NK-92 (cell line): ENCODE data around the gene ADAMTS15.
"Not testable (repeated sequence)": the region's sequence is repeated elsewhere in the genome, so short reads cannot be mapped to it uniquely, and the experiment has no call there.

Source experiments
- DNase-seq: peaks from one replicate; lab custom pipeline; 2025; ENCODE audit not compliant: unreplicated experiment; lab: John Stamatoyannopoulos, UW

The ADAMTS15 gene

DNA sequence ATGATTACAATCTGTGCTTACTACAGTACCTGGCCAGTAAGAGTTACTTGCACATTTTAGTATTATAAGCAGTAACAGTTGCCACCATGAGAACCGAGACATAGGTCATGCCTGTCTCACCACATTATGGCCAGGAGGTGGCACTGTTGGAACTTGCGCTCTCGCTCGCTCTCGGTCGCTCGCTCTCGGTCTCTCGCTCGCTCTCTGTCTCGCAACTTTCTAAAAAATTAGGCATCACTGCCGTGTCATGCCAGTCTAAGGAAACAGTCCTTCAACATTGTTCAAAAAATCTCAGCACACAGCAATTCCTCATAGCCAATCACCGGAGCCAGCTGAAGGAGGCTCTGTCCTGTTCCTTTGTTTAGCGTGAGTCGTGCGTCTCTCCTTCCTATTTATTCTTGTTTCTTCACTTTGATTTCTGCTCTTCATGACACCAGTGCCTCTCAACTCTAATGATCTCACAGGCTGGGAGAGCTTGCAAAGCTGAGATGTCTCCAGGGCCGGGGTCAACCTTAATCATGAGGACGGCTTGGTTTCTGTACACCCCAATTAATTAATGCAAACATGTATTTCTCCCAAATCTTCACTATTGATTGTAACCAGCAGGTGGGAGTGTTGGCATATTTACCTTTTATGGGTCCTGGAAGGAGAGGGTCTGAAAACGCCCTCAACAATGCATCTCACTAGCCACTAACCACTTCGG is 13.8 kb upstream of the ADAMTS15 start:
- no peak for DNase-seq

DNA sequence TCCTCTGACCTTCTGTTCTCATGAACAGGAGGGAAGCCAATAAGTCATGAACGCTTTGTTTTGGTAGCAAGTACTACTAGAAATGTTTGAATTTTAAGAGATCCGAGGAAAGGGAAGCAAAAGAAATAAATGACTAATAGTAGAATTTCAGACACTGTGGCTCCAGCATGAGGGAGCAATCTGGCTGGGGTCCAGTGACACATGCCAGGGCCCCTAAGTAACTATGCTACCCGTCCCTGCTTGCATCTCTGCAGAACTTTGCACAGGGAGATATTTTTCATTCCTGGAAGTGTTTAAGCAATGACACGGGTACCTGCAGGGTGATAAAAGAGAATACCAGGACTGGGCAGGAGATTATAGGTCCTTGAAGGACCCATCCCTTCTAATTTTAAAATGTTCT is 12.8 kb upstream of the ADAMTS15 start:
- no peak for DNase-seq

DNA sequence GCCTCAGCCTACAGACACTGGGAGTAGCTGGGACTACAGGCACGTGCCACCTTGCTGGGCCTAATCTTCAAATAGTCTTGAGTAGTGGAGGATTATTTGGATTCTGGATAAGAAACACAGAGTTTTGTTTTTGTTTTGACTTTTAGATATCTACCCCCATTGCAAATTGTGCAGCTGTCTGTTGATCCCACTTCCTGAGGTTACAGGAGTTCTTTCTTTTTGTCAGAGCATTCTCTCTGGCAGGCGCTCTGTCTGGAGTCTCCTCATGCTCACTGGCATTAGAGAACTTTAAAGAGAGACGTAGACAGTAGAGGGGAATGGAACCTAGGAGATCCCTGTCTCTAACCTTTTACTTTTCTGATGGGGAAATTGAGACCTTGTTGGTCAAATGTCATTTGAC is 12.3 kb upstream of the ADAMTS15 start:
- DNase-seq: no peak

DNA sequence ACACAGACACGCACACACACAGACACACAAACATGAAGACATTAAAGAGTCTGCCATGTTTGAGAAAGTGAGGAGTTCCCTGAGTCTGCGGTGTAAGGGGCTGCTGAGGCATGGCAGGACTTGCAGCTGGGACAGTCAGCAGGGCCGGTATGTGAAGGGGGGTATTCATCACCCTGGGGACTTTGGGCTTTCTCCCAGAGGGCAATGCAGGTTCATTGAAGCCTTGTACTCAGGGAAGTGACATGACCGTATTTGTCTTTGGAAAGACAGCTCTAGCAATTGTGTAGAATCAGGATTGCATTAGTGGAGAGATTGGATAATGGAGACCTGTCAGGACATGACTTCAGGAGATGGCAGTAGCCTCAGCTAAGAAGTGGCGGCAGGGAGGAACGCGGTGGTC is 10.6 kb upstream of the ADAMTS15 start:
- no peak for DNase-seq

DNA sequence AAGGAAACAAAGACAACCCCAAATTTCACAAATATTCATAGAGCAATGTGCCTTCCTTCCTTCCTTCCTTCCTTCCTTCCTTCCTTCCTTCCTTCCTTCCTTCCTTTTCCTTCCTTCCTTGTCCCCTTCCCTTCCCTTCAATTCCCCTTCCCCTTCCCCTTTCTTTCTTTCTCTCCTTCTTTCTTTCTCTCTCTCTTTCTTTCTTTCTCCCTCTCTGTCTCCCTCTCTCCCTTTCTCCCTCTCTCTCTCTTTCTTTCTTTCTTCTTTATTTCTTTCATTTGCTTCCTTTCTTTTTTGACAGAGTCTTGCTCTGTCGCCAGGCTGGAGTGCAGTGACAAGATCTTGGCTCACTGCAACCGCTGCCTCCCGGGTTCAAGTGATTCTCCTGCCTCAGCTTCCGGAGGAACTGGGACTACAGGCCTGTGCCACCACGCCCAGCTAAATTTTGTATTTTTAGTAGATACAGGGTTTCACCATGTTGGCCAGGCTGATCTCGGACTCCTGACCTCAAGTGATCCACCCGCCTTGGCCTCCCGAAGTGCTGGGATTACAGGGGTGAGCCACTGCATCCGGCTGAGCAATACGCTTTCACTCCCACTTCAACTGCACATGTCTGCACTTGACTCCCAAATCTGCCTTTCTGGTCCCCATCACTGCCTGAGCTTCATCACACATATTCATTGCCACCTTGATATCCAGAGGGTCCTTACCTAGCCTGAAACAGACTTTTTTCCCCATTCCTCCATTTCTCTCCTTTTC is 9.9 kb upstream of the ADAMTS15 start:
- DNase-seq: not testable (repeated sequence)

DNA sequence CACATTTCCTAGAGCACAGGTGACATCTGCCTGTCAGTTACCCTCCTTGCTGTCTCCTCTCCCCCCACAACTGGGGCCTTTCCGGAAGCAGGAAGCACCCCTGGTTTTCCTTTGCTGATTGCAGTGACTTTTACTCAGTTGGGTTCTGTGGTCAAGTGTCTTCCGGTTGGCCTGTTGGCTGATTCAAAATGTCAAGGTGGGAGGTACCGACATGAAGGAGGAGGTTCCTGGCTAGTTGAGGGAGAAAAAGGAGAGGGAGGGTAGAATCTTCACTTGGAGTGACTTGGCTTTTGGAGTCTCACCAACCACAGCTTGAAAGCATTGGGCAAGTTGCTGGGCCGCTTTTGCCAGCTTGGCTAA is 9.3 kb upstream of the ADAMTS15 start:
- DNase-seq: no peak

DNA sequence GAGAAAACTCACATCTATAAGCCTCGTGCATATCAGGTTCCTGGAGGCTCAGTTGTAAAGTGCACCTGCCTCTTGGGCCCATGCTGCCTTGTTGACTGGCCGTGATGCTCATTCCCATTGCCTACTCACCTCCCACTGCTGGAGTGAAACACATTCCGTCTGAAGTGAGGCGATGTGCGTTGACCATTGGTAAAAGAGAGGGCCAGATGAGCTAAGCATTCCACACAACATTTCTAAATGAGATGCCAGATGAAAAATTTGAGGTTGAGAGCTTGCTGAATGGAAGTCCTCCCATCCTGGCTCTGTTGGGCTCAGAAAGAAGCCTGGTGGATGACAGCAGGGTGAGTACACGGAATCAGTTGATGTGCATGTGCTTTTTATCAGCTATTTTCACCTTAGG is 8.6 kb upstream of the ADAMTS15 start:
- no peak for DNase-seq

DNA sequence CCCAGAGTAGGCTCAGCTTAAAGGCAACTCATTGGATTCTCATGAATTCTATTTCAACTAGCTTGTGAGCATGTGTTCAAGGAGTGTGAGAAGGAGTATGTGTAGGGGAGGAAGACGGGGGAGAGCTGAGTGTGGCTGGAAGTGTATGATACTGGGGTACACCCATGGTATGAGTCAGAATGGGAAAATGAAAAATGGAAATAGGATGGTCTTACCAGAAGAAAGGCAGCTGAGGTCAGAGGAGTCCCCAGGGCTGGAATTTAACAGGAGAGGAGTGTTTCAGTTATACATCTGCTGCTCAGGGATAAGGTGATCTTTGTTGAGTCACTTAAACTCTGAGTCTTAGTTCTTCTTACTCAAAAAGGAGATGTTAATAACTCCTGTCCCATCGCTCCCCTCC is 6.7 kb upstream of the ADAMTS15 start:
- DNase-seq: no peak

DNA sequence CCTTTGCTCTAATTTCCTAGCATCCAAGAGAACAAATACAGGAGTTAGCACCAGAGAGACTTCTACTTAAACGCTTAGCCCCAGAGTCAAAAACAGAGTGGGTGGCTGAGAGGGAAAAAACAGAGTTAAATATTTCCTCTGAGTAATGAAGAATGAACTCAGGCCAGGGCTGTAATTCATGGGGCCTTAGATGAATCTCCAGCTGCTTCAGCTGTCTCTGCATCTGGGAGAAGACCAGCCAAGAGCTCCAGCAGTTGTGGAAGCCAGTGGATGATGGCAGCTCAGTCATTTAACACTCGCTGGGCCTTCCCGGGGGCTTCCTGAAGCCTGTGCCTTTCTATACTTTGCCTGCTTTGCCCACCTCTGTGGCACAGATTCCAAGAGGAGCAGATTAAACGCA is 5.7 kb upstream of the ADAMTS15 start:
- DNase-seq: no peak

DNA sequence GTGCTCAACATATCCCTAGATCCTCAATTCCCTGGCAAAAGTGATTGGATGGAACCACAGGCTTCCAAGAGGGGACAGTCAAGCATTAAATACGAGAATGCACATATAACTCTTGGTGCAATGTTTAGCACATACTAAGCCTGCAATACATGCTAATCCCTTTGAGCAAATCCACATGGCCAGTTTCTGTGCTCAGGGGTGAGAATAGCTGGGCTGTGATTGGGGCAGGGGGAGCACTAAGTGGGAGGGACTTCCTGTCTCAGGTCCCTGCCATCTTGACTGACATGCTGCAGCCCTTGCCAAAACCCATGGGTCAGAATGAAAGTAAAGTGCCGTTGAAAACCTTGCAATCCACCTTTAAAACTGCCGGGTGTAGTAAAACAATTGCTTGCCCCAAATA is 2.7 kb upstream of the ADAMTS15 start:
- DNase-seq: no peak

DNA sequence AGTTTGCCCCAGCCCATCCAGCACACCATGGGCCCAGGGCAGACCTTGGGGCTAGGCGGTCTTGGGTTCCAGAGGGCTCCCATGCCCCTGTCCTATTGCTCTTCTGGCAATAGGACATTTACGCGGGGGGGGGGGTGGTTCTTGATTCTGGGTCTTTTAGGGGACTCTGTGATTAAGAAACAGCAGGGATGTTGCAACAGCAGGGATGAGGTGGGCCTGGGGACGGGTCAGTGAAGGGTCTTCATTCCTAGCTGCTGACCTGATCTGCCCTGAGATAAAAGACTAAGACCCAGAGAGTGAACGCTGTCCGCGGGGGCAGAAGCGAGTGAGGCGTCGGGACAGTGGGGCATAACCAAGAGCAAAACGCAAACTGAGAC is 418 bp upstream of the ADAMTS15 start:
- DNase-seq: no peak

DNA sequence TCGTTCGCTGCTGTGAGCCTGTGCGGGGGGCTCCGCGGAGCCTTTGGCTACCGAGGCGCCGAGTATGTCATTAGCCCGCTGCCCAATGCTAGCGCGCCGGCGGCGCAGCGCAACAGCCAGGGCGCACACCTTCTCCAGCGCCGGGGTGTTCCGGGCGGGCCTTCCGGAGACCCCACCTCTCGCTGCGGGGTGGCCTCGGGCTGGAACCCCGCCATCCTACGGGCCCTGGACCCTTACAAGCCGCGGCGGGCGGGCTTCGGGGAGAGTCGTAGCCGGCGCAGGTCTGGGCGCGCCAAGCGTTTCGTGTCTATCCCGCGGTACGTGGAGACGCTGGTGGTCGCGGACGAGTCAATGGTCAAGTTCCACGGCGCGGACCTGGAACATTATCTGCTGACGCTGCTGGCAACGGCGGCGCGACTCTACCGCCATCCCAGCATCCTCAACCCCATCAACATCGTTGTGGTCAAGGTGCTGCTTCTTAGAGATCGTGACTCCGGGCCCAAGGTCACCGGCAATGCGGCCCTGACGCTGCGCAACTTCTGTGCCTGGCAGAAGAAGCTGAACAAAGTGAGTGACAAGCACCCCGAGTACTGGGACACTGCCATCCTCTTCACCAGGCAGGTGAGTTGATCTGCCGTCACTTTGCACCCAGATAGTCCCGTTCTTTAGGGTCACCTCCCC is 1.0 kb downstream of the ADAMTS15 start:
- DNase-seq: no peak

DNA sequence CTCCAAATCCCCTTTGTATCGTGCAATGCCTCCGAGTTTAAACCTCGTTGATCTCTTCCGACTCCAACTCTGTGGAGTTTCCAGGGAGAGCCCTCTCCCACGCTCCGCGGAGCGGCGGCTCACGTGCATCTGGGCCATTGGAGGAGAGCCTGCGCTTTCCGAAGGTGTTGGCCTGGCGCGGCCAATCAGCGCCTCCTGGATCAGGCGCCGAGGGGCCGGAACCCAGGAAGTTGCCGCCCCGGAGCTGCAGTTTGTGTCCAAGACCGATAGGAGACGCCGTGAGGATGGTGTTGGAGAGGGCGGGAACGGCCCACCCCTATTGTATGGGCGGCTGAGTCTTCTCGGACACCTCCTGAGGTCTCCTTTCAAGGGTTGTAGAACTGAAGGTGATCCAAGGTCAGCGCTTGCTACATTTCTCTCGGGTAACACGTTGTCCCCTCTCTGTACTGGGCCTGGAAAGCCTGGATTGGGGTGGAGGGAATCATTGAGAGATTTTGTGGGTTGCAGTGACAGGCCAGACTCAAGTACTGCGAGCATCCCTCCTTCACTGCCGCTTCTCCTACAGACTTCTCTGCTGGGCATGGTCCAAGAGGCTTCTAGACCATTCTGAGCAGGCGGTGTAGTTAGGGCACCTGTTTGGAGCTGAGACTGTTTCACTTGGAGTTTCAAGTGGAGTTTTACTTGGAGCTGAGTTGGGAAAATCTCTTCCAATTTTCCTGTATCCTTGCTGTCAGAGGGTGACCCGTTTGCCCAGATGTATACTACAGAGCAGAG is 1.7 kb downstream of the ADAMTS15 start:
- no peak for DNase-seq

DNA sequence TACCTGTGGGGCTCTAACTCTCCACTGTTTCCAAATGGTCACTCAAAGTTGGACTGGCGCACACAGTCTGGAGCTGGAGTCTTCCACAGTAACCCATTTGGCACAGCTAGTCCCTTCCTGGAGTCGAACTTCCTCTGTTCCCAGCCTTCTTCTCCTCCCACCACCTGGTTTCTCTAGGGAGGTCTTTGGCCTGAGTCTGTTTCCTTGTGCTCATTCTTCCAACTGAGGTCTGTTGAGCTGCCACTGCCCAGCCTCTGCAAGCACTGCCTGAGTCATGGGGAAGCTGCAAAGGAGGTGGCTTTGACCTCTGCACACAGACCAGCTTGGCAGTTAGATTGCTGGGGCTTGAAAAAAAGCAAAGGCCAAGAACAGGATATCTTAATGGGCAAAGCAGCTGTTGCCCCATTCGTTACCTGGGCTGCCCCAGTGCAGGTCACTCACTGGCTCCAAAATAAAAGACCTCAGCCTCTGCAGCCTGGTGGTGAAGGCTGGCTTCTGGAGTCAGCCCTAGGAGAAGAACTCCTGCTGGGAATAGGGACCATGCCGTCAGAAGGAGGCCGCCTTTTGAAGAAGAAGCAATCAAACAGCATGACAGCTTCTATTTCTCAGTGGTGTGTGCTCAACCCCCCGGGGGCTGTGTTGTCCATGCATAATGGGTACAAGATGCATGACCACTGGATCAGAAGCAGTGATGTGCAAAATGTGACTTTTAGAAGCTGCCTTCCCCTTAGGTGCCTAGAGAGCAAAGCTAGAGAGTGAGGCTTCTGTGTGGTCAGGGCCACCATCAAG is 3.0 kb downstream of the ADAMTS15 start:
- DNase-seq: no peak

DNA sequence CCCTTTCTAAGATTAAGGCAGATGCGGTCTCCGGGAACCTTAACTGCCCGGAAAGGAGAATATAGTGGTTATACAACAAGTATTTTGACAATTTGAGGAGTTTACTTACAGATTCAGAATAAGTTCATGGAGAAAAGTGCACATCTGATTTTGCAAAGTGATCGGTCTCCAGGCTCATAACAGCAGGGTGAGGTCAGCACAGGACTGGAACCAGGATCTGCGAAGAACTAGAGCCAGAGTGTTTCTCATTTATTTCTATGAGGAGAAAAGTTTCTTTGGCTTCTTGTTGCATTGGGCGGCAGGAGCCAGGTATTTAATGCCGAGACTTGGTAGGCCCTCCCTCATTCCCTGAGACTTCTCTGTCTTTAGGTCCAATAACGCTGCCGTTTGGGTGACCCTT is 3.7 kb downstream of the ADAMTS15 start:
- no peak for DNase-seq

DNA sequence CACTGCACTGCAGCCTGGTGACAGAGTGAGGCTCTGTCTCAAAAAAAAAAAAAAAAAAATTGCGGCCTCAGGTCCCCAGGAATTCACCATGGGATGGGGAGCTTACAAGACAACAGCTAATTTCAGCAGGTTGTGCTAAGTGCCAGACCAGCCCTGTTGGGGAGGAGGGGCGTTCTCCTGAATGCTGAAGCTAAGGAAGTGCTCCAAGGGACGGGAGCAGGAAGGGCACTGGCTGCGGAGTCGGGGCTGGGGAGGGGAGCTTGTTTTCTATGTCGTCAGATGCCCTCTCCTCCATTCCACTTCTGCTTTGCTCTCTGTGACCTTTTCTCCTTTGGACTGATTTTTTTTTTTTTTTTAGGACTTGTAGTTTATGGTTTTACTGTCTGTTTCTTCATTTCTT is 4.5 kb downstream of the ADAMTS15 start:
- no peak for DNase-seq

DNA sequence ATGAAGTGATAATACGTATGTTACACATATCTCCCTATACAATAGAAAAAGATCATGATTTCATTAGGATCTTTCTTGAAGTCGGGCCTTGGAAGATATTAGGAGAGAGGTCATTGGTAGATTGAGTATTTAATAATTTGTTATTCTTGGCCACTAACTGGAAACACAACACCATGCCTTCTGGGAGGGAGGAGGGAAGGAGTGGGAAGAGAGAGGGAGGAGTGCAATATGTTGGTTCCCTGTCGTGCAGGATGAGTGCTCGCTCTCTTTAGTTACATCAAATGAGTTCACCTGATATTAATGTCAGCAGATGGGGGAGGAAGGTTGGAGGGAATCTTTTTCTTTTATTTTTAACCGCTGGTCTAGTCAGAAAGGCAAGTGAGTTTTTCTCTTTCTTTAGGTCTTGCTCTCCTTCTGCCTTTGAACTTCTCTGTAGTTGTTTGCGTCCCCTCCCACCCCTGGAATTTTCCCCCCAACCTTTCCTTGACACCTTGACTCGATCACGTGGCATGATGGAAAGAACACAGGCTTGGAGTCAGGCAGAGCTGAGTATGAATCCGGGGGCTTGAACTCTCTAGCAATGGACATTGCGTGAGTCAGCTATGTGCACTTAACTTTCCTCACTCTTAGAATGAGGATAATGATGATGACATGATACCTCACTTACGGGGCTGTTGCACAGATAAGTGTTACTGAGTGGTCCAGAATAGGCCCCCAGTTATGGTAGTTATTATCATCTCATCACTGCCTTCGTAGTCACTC is 6.2 kb downstream of the ADAMTS15 start:
- no peak for DNase-seq

DNA sequence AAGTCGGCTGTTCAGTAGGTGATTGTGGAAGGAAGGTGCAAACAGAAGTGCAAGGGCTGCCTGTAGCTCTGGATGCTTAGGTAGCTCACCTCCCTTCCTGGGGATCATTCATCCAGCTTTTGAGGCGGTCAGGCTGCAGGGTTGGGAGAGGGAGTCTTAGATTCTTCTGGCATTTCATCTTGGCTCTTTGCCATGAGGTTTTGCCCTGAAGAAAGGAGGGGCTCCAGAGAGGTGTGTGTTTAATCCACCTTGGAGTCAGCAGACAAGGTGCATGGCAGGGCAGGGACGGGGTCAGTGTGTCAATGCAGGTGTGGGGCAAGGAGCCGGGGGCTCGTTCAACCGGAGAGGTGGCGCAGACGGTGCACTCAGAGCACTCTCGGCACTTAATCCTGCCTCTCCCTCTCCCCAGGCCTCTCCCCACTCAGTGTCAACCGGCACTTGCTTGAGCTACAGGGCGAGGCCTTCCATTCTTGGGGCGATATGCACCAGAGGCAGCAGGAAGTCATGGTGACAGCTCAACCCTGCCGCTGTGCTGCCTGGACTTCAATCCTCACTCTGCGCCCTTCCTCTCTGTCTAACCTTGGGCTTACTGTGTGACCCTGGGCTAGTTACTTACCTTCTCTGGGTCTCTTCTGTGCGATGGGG is 7.2 kb downstream of the ADAMTS15 start:
- DNase-seq: no peak

DNA sequence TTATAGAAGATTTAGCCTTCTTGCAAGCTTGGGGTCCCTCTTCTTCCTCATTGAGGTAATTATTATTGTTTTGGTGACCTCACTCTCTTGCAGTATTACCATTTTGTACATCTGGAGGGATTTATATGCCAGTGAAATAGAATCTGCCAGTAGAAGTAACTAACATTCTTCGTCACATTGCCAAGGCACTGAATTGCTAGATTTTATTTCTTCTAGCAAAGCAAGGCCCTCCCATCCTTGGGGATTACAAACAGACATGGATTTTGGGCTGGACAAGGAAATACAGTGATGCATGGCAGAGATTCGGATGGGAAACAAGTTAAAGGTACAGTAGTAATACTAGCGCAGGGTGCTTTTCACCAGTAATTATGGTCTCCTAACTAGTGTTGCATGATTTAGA is 7.8 kb downstream of the ADAMTS15 start:
- no peak for DNase-seq
